HL-60 (cell line): ENCODE data around the gene DNLZ.

ENCODE experiments used
- DNase-seq, 2 experiments: peaks; one replicate each; pipeline ENCODE4 v3.0.0-alpha.2; 2010 to 2020; ENCODE audit warnings: low read depth in 1 of 2, low spot score in 1 of 2
- H3K27ac ChIP-seq: fragments of 250-450 bp; sonication (Bioruptor Pico); replicated peaks from 2 replicates; pipeline ENCODE4 v1.5.1; 2020; ENCODE audit warnings: mild to moderate bottlenecking, moderate library complexity
- H3K27me3 ChIP-seq: fragments of 250-450 bp; sonication (Bioruptor Pico); 2 replicates; pipeline ENCODE4 v1.5.1; 2021; ENCODE audit warnings: mild to moderate bottlenecking, moderate library complexity; ENCODE audit not compliant: insufficient read depth, poor library complexity, severe bottlenecking
- H3K4me3 ChIP-seq: replicated peaks from 2 replicates; pipeline ENCODE4 v1.5.1; 2011; ENCODE audit warnings: mild to moderate bottlenecking, control low read depth, low read length; ENCODE audit not compliant: insufficient read depth
- GABPA ChIP-seq: IDR thresholded peaks from 2 replicates; pipeline ENCODE4 v1.6.1; 2012; ENCODE audit warnings: low read depth
- POLR2AphosphoS5 ChIP-seq: IDR thresholded peaks from 2 replicates; pipeline ENCODE4 v1.6.1; 2012; ENCODE audit warnings: low read depth
- SPI1 ChIP-seq: IDR thresholded peaks from 2 replicates; pipeline ENCODE4 v1.6.1; 2012; ENCODE audit warnings: low read depth, mild to moderate bottlenecking, borderline replicate concordance
- TF ChIP-seq, protein P1 (sequence below): IDR thresholded peaks from one replicate; pipeline ENCODE4 v1.5.1; 2011; ENCODE audit warnings: low read length, control low read depth, inconsistent platforms; ENCODE audit not compliant: insufficient read depth
- TF ChIP-seq, protein P2 (sequence below): IDR thresholded peaks from 2 replicates; pipeline ENCODE4 v1.6.1; 2012; ENCODE audit warnings: low read depth; ENCODE audit not compliant: insufficient replicate concordance

Gene DNLZ

DNA sequence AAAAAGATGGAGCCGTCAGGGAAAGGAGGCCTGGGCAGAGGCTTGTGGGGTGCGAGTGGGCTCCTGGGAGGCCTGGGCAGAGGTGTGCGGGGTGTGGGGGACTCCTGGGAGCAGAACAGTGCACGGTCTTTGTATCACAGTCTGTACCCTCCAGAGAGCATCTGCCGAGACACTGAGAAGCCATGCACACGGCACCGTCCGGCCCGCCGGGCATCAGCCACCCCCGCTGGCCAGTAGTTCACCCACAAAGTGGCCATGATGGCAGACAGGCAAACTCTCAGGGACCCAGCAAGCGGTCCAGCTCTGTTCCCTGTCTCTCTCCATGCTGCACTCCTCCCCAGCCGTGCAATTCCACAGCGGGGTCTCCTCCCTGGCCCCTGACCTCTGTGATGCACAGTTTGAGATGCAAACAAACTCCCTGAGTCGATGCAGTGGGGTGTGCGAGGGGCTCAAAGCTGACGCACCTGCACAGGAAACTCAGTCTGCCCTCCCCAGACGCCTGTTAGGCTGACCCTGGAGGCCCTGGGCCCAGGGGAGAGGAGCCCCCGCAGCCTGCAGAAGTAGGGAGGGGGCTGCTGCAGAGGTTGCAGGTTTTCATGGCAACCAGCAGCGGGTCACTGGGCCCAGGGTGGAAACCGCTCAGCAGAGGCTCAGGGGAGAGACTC, 45.3 kb downstream of the DNLZ start:
- DNase-seq: no peak
- TF ChIP-seq GABPA (no peak), POLR2AphosphoS5 (no peak), SPI1 (no peak)
- TF ChIP-seq, protein P1, sequence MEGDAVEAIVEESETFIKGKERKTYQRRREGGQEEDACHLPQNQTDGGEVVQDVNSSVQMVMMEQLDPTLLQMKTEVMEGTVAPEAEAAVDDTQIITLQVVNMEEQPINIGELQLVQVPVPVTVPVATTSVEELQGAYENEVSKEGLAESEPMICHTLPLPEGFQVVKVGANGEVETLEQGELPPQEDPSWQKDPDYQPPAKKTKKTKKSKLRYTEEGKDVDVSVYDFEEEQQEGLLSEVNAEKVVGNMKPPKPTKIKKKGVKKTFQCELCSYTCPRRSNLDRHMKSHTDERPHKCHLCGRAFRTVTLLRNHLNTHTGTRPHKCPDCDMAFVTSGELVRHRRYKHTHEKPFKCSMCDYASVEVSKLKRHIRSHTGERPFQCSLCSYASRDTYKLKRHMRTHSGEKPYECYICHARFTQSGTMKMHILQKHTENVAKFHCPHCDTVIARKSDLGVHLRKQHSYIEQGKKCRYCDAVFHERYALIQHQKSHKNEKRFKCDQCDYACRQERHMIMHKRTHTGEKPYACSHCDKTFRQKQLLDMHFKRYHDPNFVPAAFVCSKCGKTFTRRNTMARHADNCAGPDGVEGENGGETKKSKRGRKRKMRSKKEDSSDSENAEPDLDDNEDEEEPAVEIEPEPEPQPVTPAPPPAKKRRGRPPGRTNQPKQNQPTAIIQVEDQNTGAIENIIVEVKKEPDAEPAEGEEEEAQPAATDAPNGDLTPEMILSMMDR: no peak
- TF ChIP-seq, protein P2, sequence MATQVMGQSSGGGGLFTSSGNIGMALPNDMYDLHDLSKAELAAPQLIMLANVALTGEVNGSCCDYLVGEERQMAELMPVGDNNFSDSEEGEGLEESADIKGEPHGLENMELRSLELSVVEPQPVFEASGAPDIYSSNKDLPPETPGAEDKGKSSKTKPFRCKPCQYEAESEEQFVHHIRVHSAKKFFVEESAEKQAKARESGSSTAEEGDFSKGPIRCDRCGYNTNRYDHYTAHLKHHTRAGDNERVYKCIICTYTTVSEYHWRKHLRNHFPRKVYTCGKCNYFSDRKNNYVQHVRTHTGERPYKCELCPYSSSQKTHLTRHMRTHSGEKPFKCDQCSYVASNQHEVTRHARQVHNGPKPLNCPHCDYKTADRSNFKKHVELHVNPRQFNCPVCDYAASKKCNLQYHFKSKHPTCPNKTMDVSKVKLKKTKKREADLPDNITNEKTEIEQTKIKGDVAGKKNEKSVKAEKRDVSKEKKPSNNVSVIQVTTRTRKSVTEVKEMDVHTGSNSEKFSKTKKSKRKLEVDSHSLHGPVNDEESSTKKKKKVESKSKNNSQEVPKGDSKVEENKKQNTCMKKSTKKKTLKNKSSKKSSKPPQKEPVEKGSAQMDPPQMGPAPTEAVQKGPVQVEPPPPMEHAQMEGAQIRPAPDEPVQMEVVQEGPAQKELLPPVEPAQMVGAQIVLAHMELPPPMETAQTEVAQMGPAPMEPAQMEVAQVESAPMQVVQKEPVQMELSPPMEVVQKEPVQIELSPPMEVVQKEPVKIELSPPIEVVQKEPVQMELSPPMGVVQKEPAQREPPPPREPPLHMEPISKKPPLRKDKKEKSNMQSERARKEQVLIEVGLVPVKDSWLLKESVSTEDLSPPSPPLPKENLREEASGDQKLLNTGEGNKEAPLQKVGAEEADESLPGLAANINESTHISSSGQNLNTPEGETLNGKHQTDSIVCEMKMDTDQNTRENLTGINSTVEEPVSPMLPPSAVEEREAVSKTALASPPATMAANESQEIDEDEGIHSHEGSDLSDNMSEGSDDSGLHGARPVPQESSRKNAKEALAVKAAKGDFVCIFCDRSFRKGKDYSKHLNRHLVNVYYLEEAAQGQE: no peak
- H3K27me3 ChIP-seq: peaks cover 7% of the 10 kb centered on the region
- no peak overlapping the region for H3K4me3 ChIP-seq
- H3K27ac ChIP-seq: no peak overlapping the region

DNA sequence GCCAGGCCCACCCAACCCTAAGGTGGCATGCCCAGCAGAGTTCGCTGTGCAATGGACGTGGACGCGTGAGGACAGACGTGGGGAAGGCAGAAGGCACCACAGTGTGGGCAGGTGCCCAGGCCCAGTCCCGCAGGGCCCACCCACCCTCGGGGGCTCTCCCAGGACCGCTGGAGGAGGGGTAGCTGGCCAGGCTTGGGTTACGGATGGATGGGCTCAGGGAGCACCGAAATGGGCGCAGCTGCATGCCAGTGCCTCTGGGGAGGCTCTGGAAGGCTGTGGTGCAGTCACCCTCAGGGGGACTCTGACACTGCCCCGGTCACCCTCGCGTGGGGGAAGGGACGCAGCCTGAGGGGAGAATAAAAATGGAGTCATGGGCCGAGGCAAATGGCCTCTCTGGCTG, 45.8 kb downstream of the DNLZ start:
- TF ChIP-seq, protein P1: no peak
- no peak for TF ChIP-seq POLR2AphosphoS5
- no peak for TF ChIP-seq GABPA
- TF ChIP-seq, protein P2: no peak
- TF ChIP-seq SPI1: no peak
- Histone ChIP-seq H3K4me3 (no peak overlapping the region), H3K27me3 (peaks cover 4% of the 10 kb centered on the region), H3K27ac (no peak overlapping the region)
- DNase-seq: no peak

DNA sequence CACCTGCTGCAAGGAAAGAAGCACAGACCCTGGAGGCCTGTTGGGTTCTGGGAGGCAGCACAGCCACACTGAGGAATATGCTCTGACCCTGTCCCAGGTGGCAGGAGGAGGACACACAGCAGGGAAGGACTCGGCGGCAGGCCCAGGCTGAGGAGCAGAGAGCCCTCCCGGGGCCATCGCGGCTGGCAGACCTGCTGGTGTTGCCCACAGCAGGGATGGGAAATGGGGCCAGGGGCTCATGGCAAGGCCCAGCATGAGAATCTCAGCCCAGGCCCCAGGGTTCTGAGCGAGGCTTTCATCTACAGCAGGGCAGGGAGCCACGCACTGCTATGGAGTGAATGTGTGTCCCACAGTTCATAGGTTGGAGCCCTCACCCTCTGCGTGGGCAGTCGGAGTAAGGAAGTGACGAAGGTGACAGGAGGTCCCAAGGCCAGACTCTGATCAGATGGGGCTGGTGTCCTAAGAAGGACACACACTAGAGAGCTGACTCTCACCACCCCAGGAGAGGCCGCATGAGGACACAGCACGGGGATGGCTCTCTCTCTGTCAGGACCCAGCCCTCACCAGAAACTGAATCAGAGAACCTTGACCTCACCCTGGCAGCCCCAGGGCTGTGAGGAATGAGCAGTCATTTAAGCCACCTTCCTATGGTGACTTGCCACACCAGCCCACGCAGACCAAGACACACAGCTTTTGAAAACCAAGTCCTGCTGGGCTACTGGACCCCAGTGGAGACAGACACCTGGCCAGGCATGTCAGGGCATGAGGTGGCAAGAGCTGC, 46.5 kb downstream of the DNLZ start:
- TF ChIP-seq POLR2AphosphoS5: no peak
- TF ChIP-seq SPI1: no peak
- TF ChIP-seq GABPA: no peak
- TF ChIP-seq, protein P2: no peak
- Histone ChIP-seq H3K27me3 (peaks cover under 1% of the 10 kb centered on the region), H3K27ac (no peak overlapping the region), H3K4me3 (no peak overlapping the region)
- DNase-seq: no peak
